ENCODE results near the gene CXCR2.
"Not testable (repeated sequence)": the region's sequence is repeated elsewhere in the genome, so short reads cannot be mapped to it uniquely, and the experiment has no call there.

CXCR2 gene

GRCh38 chr2:218125626-218126080 is at the start of gene CXCR2:
Gene CXCR2 (plus strand): TSS chr2:218126028. CDS start chr2:218134802, 8,774 bp downstream.
- DNase-seq (ENCODE audit: low read depth in 2 of 2), result no peak

GRCh38 chr2:218077464-218078216 is 48.2 kb upstream of the CXCR2 start:
- no peak for DNase-seq (ENCODE audit: low read depth in 2 of 2)

DNA sequence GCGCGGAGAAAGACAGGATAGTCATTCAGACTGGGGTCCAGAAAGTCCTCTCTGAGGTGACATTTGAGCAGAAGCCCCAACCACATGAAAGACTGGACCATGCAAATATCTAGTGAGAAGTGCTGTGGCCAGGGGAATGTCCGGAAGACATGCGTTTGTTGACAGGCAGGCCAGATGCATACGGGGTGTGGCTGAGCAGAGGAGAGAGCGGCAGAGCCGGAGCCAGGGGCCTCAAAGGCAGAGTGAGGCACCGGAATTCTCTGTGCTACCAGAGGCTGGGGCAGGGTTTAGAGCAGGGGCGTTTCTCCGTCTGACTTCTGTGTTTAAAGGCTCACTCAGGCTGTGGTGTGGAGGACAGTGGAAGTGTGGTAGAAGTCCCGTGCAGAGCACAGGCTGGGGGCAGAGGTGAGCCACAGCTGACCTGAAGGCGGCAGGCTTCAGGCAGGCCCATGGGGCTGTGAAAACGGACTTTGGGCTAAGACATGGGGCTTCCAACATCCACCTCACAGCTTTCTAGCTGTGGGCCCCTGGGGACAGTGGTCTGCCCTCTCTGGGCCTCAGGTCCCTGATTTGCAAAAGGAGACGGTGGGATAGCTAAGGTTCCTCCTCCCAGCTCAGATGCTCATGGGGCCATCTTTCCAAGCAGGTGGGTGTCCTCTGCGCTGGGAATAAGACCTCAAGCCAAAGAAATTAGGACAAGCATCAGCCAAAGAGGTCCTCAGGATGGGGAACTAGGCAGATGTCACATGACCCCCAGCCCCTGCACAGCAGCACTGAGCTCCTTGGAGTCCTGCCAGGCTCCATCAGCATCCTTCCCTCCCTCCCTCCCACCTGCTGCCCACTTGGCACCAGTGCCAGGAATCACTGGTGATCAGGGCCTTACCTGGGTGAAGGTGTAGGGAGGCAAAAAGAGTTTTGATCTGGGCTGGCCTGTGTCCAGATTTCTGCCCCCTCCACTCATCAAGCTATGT is 45.6 kb upstream of the CXCR2 start:
- no peak for DNase-seq (ENCODE audit: low read depth in 2 of 2)

GRCh38 chr2:218081063-218081462 is 44.8 kb upstream of the CXCR2 start:
- DNase-seq (ENCODE audit: low read depth in 2 of 2), result no peak

GRCh38 chr2:218081695-218082094 is 44.1 kb upstream of the CXCR2 start:
- DNase-seq (ENCODE audit: low read depth in 2 of 2), result no peak

DNA sequence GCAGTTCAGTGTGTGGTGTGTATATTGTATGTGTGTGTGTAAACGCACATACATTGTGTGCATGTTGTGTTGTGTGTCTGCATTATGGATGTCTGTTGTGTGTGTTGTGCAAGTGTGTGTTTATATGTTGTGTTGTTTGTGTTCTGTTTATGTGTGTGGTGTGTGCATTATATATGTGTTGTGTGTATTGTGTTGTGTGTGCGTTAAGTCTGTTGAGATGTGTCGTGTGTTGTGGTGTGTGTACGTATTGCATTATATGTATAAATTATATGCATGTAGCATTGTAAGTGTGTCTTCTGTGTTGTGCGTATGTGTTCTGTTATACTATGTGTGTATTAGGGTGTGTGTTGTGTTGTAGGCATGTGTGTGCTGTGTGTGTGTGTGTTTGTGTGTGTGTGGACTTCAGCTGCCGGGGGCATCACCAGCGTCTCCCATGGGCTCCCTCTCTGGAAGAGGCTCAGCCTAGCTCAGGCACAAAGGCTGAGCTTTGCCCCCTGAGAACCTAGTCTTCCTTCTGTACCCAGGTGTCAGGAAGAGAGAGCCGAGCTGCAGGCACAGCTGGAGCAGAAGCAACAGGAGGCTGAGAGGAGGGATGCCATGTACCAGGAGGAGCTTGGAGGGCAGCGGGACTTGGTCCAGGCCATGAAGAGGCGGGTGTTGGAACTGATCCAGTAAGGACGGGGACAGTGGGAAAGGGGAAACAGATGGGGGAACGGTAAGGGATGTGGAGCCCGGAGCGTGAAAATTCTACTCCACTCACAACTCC is 43.1 kb upstream of the CXCR2 start:
- no peak for DNase-seq (ENCODE audit: low read depth in 2 of 2)

DNA sequence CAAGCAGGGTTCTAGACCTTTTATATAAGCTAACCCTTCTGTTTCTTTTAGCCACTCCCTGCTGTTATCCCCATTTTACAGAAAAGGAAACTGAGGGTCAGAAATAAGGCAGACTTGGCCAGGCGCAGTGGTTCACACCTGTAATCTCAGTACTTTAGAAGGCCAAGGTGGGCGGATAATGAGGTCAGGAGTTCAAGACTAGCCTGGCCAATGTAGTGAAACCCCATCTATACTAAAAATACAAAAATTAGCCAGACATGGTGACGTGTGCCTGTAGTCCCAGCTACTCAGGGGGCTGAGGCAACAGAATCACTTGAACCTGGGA is 42.5 kb upstream of the CXCR2 start:
- DNase-seq (ENCODE audit: low read depth in 2 of 2), result no peak

GRCh38 chr2:218086478-218086877 is 39.4 kb upstream of the CXCR2 start:
- no peak for DNase-seq (ENCODE audit: low read depth in 2 of 2)

GRCh38 chr2:218089259-218089658 is 36.6 kb upstream of the CXCR2 start:
- no peak for DNase-seq (ENCODE audit: low read depth in 2 of 2)

DNA sequence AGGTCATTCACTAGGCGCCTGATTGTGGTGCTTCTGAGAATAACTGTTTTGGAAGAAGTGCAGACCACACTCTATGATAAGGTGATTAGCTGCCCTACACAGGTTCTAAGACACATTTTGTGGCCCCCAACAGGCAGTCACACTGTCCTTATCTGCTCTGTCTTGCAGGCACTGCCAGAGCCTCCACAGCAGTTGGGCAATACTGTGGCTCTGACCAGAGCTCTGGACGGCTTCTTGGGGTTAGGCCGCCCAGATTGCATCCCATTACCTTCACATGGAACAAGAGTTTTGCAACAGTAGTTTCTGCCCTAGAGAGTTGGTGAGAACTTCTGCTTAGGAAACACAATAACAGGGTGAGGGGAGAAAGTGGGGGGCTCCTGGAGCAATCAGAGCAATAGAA is 34.1 kb upstream of the CXCR2 start:
- no peak for DNase-seq (ENCODE audit: low read depth in 2 of 2)

GRCh38 chr2:218093879-218094278 is 31.9 kb upstream of the CXCR2 start:
- no peak for DNase-seq (ENCODE audit: low read depth in 2 of 2)

GRCh38 chr2:218095853-218096252 is 30.0 kb upstream of the CXCR2 start:
- DNase-seq (ENCODE audit: low read depth in 2 of 2), result no peak

GRCh38 chr2:218097975-218098374 is 27.9 kb upstream of the CXCR2 start:
- DNase-seq (ENCODE audit: low read depth in 2 of 2), result no peak

GRCh38 chr2:218108834-218109233 is 17.0 kb upstream of the CXCR2 start:
- DNase-seq (ENCODE audit: low read depth in 2 of 2), result not testable (repeated sequence)

DNA sequence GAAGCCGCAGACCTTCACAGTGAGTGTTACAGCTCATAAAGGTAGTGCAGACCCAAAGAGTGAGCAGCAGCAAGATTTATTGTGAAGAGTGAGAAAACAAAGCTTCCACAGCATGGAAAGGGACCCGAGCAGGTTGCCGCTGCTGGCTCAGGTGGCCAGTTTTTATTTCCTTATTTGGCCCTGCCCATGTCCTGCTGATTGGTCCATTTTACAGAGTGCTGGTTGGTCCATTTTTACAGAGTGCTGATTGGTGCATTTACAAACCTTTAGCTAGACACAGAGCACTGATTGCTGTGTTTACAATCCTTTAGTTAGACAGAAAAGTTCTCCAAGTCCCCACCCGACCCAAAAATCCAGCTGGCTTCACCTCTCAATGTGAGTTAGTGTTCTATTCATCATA is 4.0 kb upstream of the CXCR2 start:
- not testable (repeated sequence) for DNase-seq (ENCODE audit: low read depth in 2 of 2)

GRCh38 chr2:218122286-218122685 is 3.5 kb upstream of the CXCR2 start:
- DNase-seq (ENCODE audit: low read depth in 2 of 2), result not testable (repeated sequence)

DNA sequence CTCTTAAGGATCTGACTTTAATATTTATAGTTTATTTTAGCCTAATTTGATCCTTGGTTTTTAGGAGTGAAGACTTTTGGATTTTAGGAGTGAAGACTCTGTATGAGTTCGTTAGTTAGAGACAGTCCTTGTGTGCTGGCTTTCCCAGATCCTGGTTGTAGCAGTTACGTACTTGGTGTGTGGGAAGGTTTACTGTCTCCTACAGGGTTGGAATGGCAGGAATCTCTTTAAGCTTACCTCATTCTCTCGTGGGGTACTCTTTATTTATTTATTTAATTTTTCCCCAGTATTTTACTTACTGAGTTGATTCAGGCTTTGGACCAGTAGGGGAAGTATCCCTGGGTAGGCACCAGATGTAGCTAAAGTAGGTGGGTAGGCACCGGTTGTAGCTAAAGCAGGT is 1.8 kb upstream of the CXCR2 start:
- no peak for DNase-seq (ENCODE audit: low read depth in 2 of 2)

- no peak for DNase-seq (ENCODE audit: low read depth in 2 of 2)
Observed at GRCh38 chr2:218125095-218125494, 733 bp upstream of the CXCR2 start.

GRCh38 chr2:218127929-218128455 is 2.2 kb downstream of the CXCR2 start:
- DNase-seq (ENCODE audit: low read depth in 2 of 2), result no peak

- no peak for DNase-seq (ENCODE audit: low read depth in 2 of 2)
Observed at GRCh38 chr2:218128781-218129457, 3.1 kb downstream of the CXCR2 start.

GRCh38 chr2:218129458-218130135 is 3.8 kb downstream of the CXCR2 start:
- DNase-seq (ENCODE audit: low read depth in 2 of 2), result no peak
